ENCODE results near the gene FRK. TPM values are rescaled to one million over a fixed set of nuclear protein-coding genes. Genes with fewer than 3 reads are reported as not detected.

Gene FRK
- total RNA-seq, 1 donor from 2014 or later, result 1.1 TPM

GRCh38 chr6:115899730-115900282, 160.9 kb downstream of the FRK start:
- TF ChIP-seq CTCF (IDR thresholded peaks at IDR 0.05), result no peak
- no peak overlapping the region for H3K27ac Mint-ChIP-seq (ENCODE audit: unreplicated experiment)
- no peaks in the 10 kb centered on the region for H3K9me3 Mint-ChIP-seq (ENCODE audit: low read depth)
- H3K27me3 Mint-ChIP-seq (ENCODE audit: low read depth), result no peaks in the 10 kb centered on the region
- no peak overlapping the region for H3K4me3 Mint-ChIP-seq (ENCODE audit: unreplicated experiment)
- H3K4me1 Mint-ChIP-seq (ENCODE audit: low read depth), result peaks cover 5% of the 10 kb centered on the region
- H3K36me3 Mint-ChIP-seq (ENCODE audit: low read depth), result no peaks in the 10 kb centered on the region
- no peak for DNase-seq (ENCODE audit: low spot score)

- TF ChIP-seq CTCF (IDR thresholded peaks at IDR 0.05), result no peak
- Mint-ChIP-seq H3K4me3 (ENCODE audit: unreplicated experiment) (no peak overlapping the region), H3K27me3 (ENCODE audit: low read depth) (no peaks in the 10 kb centered on the region), H3K9me3 (ENCODE audit: low read depth) (no peaks in the 10 kb centered on the region), H3K36me3 (ENCODE audit: low read depth) (no peaks in the 10 kb centered on the region), H3K27ac (ENCODE audit: unreplicated experiment) (no peak overlapping the region), H3K4me1 (ENCODE audit: low read depth) (peaks cover 5% of the 10 kb centered on the region)
- no peak for DNase-seq (ENCODE audit: low spot score)
These were observed 162.4 kb downstream of the FRK start for GRCh38 chr6:115898246-115898645.

GRCh38 chr6:115896538-115897129, 164.1 kb downstream of the FRK start:
- H3K9me3 Mint-ChIP-seq (ENCODE audit: low read depth), result no peaks in the 10 kb centered on the region
- H3K4me3 Mint-ChIP-seq (ENCODE audit: unreplicated experiment), result no peak overlapping the region
- peak; percentile 95 for TF ChIP-seq CTCF (IDR thresholded peaks at IDR 0.05)
- H3K36me3 Mint-ChIP-seq (ENCODE audit: low read depth), result no peaks in the 10 kb centered on the region
- H3K4me1 Mint-ChIP-seq (ENCODE audit: low read depth), result peaks cover 5% of the 10 kb centered on the region
- no peak for DNase-seq (ENCODE audit: low spot score)
- H3K27ac Mint-ChIP-seq (ENCODE audit: unreplicated experiment), result no peak overlapping the region
- no peaks in the 10 kb centered on the region for H3K27me3 Mint-ChIP-seq (ENCODE audit: low read depth)

GRCh38 chr6:115894426-115894992, 166.2 kb downstream of the FRK start:
- no peaks in the 10 kb centered on the region for H3K27me3 Mint-ChIP-seq (ENCODE audit: low read depth)
- no peaks in the 10 kb centered on the region for H3K9me3 Mint-ChIP-seq (ENCODE audit: low read depth)
- no peak for TF ChIP-seq CTCF (IDR thresholded peaks at IDR 0.05)
- H3K36me3 Mint-ChIP-seq (ENCODE audit: low read depth), result no peaks in the 10 kb centered on the region
- peaks cover 13% of the 10 kb centered on the region for H3K4me1 Mint-ChIP-seq (ENCODE audit: low read depth)
- H3K27ac Mint-ChIP-seq (ENCODE audit: unreplicated experiment), result no peak overlapping the region
- DNase-seq (ENCODE audit: low spot score), result no peak
- H3K4me3 Mint-ChIP-seq (ENCODE audit: unreplicated experiment), result no peak overlapping the region

- no peak overlapping the region for H3K4me3 Mint-ChIP-seq (ENCODE audit: unreplicated experiment)
- peaks cover 8% of the 10 kb centered on the region for H3K4me1 Mint-ChIP-seq (ENCODE audit: low read depth)
- H3K27me3 Mint-ChIP-seq (ENCODE audit: low read depth), result no peaks in the 10 kb centered on the region
- H3K9me3 Mint-ChIP-seq (ENCODE audit: low read depth), result no peaks in the 10 kb centered on the region
- no peak for DNase-seq (ENCODE audit: low spot score)
- H3K27ac Mint-ChIP-seq (ENCODE audit: unreplicated experiment), result no peak overlapping the region
- TF ChIP-seq CTCF (IDR thresholded peaks at IDR 0.05), result no peak
- no peaks in the 10 kb centered on the region for H3K36me3 Mint-ChIP-seq (ENCODE audit: low read depth)
These were observed 168.9 kb downstream of the FRK start for GRCh38 chr6:115891750-115892149.
